ENCODE results near the gene TMSB4X. TPM values are rescaled to one million over a fixed set of nuclear protein-coding genes. Genes with fewer than 3 reads are reported as not detected.
A peak's percentile ranks its signal among the peaks of the same experiment; 100 is the strongest.

Gene TMSB4X
- total RNA-seq, 1 experiment from 2014 or later, result 1,095 TPM

DNA sequence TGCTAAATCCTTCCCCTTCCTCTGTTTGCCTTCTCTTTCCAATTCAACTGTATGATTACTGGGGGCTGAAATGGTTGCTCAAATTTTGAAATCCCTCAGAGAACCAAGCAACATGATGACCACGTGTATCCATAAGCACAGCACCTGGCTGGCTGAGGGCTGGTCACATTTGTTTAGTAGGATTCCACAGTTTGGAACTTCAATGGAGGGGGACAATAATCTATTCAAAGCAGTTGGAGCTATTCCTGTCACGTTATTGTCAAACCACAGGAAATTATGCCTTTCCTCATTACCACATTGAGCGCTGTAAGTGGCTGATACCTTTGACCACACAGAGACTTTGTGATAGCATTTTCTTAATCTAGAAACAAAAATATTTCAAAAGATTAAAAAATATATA lies 7.0 kb downstream of the TMSB4X start:
- H3K36me3 ChIP-seq (ENCODE audit: control insufficient read depth, insufficient read depth, low read length), result no peaks in the 10 kb centered on the region
- H3K27ac Mint-ChIP-seq (ENCODE audit: unreplicated experiment), result no peak overlapping the region
- TF ChIP-seq, protein P1, sequence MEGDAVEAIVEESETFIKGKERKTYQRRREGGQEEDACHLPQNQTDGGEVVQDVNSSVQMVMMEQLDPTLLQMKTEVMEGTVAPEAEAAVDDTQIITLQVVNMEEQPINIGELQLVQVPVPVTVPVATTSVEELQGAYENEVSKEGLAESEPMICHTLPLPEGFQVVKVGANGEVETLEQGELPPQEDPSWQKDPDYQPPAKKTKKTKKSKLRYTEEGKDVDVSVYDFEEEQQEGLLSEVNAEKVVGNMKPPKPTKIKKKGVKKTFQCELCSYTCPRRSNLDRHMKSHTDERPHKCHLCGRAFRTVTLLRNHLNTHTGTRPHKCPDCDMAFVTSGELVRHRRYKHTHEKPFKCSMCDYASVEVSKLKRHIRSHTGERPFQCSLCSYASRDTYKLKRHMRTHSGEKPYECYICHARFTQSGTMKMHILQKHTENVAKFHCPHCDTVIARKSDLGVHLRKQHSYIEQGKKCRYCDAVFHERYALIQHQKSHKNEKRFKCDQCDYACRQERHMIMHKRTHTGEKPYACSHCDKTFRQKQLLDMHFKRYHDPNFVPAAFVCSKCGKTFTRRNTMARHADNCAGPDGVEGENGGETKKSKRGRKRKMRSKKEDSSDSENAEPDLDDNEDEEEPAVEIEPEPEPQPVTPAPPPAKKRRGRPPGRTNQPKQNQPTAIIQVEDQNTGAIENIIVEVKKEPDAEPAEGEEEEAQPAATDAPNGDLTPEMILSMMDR (IDR thresholded peaks at IDR 0.05; ENCODE audit: insufficient read depth in 1 of 2, low read depth in 1 of 2, low read length in 1 of 2, severe bottlenecking in 1 of 2, unreplicated experiment in 1 of 2), result no peak
- H3K4me1 ChIP-seq, result peaks cover 12% of the 10 kb centered on the region
- no peak overlapping the region for H3K4me3 Mint-ChIP-seq (ENCODE audit: unreplicated experiment)
- peaks cover 25% of the 10 kb centered on the region for H3K4me1 Mint-ChIP-seq (ENCODE audit: low read depth, unreplicated experiment)
- no peaks in the 10 kb centered on the region for H3K27me3 ChIP-seq (replicated peaks; ENCODE audit: control insufficient read depth, insufficient read depth, low read length)
- no TSS peak for BruUV-seq (replicated peaks)
- peaks cover 25% of the 10 kb centered on the region for H3K36me3 Mint-ChIP-seq (ENCODE audit: insufficient read depth, unreplicated experiment)
- CTCF ChIA-PET, result no interaction called here
- H3K27me3 Mint-ChIP-seq (ENCODE audit: insufficient read depth, unreplicated experiment), result no peaks in the 10 kb centered on the region
- peaks cover 7% of the 10 kb centered on the region for H3K9me3 Mint-ChIP-seq (ENCODE audit: unreplicated experiment)
- no peak for DNase-seq
- H3K4me3 ChIP-seq (ENCODE audit: low read depth, low read length), result no peak overlapping the region
- intact Hi-C loops (cut with micrococcal nuclease; ENCODE audit: unreplicated experiment), result no loop called here
- H3K9me3 ChIP-seq, result no peaks in the 10 kb centered on the region
- POLR2A ChIA-PET, result no interaction called here

- Mint-ChIP-seq H3K4me1 (ENCODE audit: low read depth, unreplicated experiment) (peaks cover 18% of the 10 kb centered on the region), H3K27ac (ENCODE audit: unreplicated experiment) (peak overlapping the region; percentile 37), H3K27me3 (ENCODE audit: insufficient read depth, unreplicated experiment) (no peaks in the 10 kb centered on the region), H3K4me3 (ENCODE audit: unreplicated experiment) (peak overlapping the region; percentile 3), H3K36me3 (ENCODE audit: insufficient read depth, unreplicated experiment) (peaks cover 6% of the 10 kb centered on the region), H3K9me3 (ENCODE audit: unreplicated experiment) (peaks cover 10% of the 10 kb centered on the region)
- CTCF ChIA-PET, result no interaction called here
- POLR2A ChIA-PET, result no interaction called here
- TF ChIP-seq, protein P1 (IDR thresholded peaks at IDR 0.05; ENCODE audit: insufficient read depth in 1 of 2, low read depth in 1 of 2, low read length in 1 of 2, severe bottlenecking in 1 of 2, unreplicated experiment in 1 of 2), result no peak
- Histone ChIP-seq H3K27me3 (replicated peaks; ENCODE audit: control insufficient read depth, insufficient read depth, low read length) (no peaks in the 10 kb centered on the region), H3K4me3 (ENCODE audit: low read depth, low read length) (no peak overlapping the region), H3K4me1 (peaks cover 23% of the 10 kb centered on the region), H3K9me3 (no peaks in the 10 kb centered on the region), H3K36me3 (ENCODE audit: control insufficient read depth, insufficient read depth, low read length) (no peaks in the 10 kb centered on the region)
- BruUV-seq (replicated peaks), result no TSS peak
- intact Hi-C loops (cut with micrococcal nuclease; ENCODE audit: unreplicated experiment), result no loop called here
- DNase-seq, result no peak
Observed at GRCh38 chrX:12984603-12985319, 9.9 kb downstream of the TMSB4X start.

DNA sequence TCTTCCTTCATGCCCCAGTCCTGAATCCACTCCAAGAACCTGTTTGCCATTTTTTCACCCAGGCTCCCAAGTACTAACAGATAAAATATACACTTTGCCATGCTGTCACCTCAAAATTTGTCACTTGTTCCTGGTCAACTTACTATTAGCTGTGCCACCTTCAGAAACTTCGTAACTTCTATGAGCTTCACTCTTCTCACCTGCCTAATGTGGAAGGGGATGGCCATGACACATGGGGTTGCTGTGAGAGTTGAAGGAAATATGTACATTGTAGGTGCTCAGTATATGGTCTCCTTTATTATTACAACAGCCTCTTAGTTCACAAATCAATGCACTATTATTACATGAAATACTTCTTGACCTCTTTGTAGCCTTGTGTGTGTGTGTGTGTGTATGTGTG lies 10.4 kb downstream of the TMSB4X start:
- Mint-ChIP-seq H3K4me1 (ENCODE audit: low read depth, unreplicated experiment) (peaks cover 18% of the 10 kb centered on the region), H3K9me3 (ENCODE audit: unreplicated experiment) (peaks cover 10% of the 10 kb centered on the region), H3K4me3 (ENCODE audit: unreplicated experiment) (peak overlapping the region; percentile 3), H3K36me3 (ENCODE audit: insufficient read depth, unreplicated experiment) (peaks cover 6% of the 10 kb centered on the region), H3K27ac (ENCODE audit: unreplicated experiment) (peak overlapping the region; percentile 37), H3K27me3 (ENCODE audit: insufficient read depth, unreplicated experiment) (no peaks in the 10 kb centered on the region)
- no peak overlapping the region for H3K4me3 ChIP-seq (ENCODE audit: low read depth, low read length)
- TF ChIP-seq, protein P1 (IDR thresholded peaks at IDR 0.05; ENCODE audit: insufficient read depth in 1 of 2, low read depth in 1 of 2, low read length in 1 of 2, severe bottlenecking in 1 of 2, unreplicated experiment in 1 of 2), result no peak
- no peaks in the 10 kb centered on the region for H3K36me3 ChIP-seq (ENCODE audit: control insufficient read depth, insufficient read depth, low read length)
- H3K27me3 ChIP-seq (replicated peaks; ENCODE audit: control insufficient read depth, insufficient read depth, low read length), result no peaks in the 10 kb centered on the region
- CTCF ChIA-PET, result no interaction called here
- POLR2A ChIA-PET, result no interaction called here
- BruUV-seq (replicated peaks), result no TSS peak
- intact Hi-C loops (cut with micrococcal nuclease; ENCODE audit: unreplicated experiment), result no loop called here
- H3K9me3 ChIP-seq, result no peaks in the 10 kb centered on the region
- DNase-seq, result no peak
- peaks cover 26% of the 10 kb centered on the region for H3K4me1 ChIP-seq
